PFSK-1 (cell line): ENCODE measurements around the gene EIF4A3.

Experiments
- FOXP2 ChIP-seq: optimal IDR thresholded peaks from 2 replicates; pipeline ENCODE3; 2011; ENCODE audit warnings: borderline replicate concordance, control low read depth, inconsistent platforms; ENCODE audit not compliant: insufficient read depth; ENCODE audit errors: extremely low read length, extremely low read depth
- POLR2AphosphoS5 ChIP-seq: IDR thresholded peaks from 2 replicates; pipeline ENCODE4 v1.6.1; 2012; ENCODE audit warnings: low read depth, mild to moderate bottlenecking, control low read depth, low read length, moderate library complexity
- REST ChIP-seq, 2 experiments: IDR thresholded peaks; 2 replicates each; pipeline versions ENCODE4 v1.6.1 to v1.8.0; 2011 to 2012; ENCODE audit warnings: low read depth in 2 of 2, low read length in 2 of 2, control low read depth in 1 of 2, inconsistent platforms in 1 of 2, mild to moderate bottlenecking in 1 of 2, moderate library complexity in 1 of 2; ENCODE audit not compliant: insufficient read depth in 1 of 2
- SIN3A ChIP-seq: IDR thresholded peaks from 2 replicates; pipeline ENCODE4 v1.6.1; 2012; ENCODE audit warnings: mild to moderate bottlenecking, low read length, moderate library complexity, borderline replicate concordance; ENCODE audit not compliant: insufficient read depth
- TAF1 ChIP-seq: IDR thresholded peaks from 2 replicates; pipeline ENCODE4 v1.6.1; 2012; ENCODE audit warnings: low read length, control low read depth, borderline replicate concordance; ENCODE audit not compliant: insufficient read depth

The EIF4A3 gene

GRCh38 chr17:80114758-80115157, 32.2 kb downstream of the EIF4A3 start:
- TF ChIP-seq FOXP2 (no peak), TAF1 (no peak), SIN3A (no peak), REST (IDR thresholded peaks at IDR 0.05; ENCODE audit: insufficient read depth in 1 of 2, low read depth in 2 of 2, low read length in 2 of 2) (no peak), POLR2AphosphoS5 (no peak)

- no peak for TF ChIP-seq POLR2AphosphoS5
- TF ChIP-seq SIN3A, result no peak
- TF ChIP-seq REST (IDR thresholded peaks at IDR 0.05; ENCODE audit: insufficient read depth in 1 of 2, low read depth in 2 of 2, low read length in 2 of 2), result no peak
- TF ChIP-seq FOXP2, result no peak
- no peak for TF ChIP-seq TAF1
Observed at GRCh38 chr17:80113033-80113484, 33.9 kb downstream of the EIF4A3 start.

GRCh38 chr17:80112471-80113032, 34.4 kb downstream of the EIF4A3 start:
- TF ChIP-seq TAF1 (no peak), REST (IDR thresholded peaks at IDR 0.05; ENCODE audit: insufficient read depth in 1 of 2, low read depth in 2 of 2, low read length in 2 of 2) (no peak), SIN3A (no peak), FOXP2 (no peak), POLR2AphosphoS5 (no peak)

- no peak for TF ChIP-seq FOXP2
- TF ChIP-seq SIN3A, result no peak
- TF ChIP-seq REST (IDR thresholded peaks at IDR 0.05; ENCODE audit: insufficient read depth in 1 of 2, low read depth in 2 of 2, low read length in 2 of 2), result no peak
- no peak for TF ChIP-seq POLR2AphosphoS5
- no peak for TF ChIP-seq TAF1
Observed at GRCh38 chr17:80111702-80112470, 35.0 kb downstream of the EIF4A3 start.
